K562 (cell line): ENCODE results near the gene OR2W1. TPM values are rescaled to one million over a fixed set of nuclear protein-coding genes. Genes with fewer than 3 reads are reported as not detected.

Experiments
- AFF1 ChIP-seq, 2 experiments: fragments of 450-650 bp; IDR thresholded peaks; 2 replicates each; pipeline ENCODE4 v1.6.1; 2018; ENCODE audit warnings: mild to moderate bottlenecking in 2 of 2, low read depth in 1 of 2; ENCODE audit not compliant: partially characterized antibody in 2 of 2
- EP300 ChIP-seq: IDR thresholded peaks from 2 replicates; pipeline ENCODE4 v1.6.1; 2012; ENCODE audit warnings: low read length, improper control_type of control experiment
- FOXK2 ChIP-seq, 2 experiments: fragments of 450-650 bp; IDR thresholded peaks in 1 of 2; conservative IDR thresholded peaks in 1 of 2; 2 replicates each; pipeline ENCODE4 v1.6.1; 2016; ENCODE audit warnings: low read depth in 2 of 2, mild to moderate bottlenecking in 1 of 2
- GTF2E2 ChIP-seq: fragments of 200-800 bp; sonication (Bioruptor generic); IDR thresholded peaks from 2 replicates; pipeline ENCODE4 v1.6.1; 2016; ENCODE audit warnings: missing genetic modification characterization, missing compliant biosample characterization
- HDAC8 ChIP-seq: fragments of 450-650 bp; IDR thresholded peaks from 2 replicates; pipeline ENCODE4 v1.6.1; 2016; ENCODE audit warnings: mild to moderate bottlenecking, missing genetic modification characterization, moderate library complexity, missing compliant biosample characterization
- HEY1 ChIP-seq: fragments of 250-450 bp; sonication (Bioruptor Pico); IDR thresholded peaks from 2 replicates; pipeline ENCODE4 v1.5.0; 2020; ENCODE audit warnings: mild to moderate bottlenecking, moderate library complexity, borderline replicate concordance
- KDM1A ChIP-seq, 2 experiments: fragments of 450-650 bp; IDR thresholded peaks; 2 replicates each; pipeline ENCODE4 v1.6.1; 2016; ENCODE audit warnings: mild to moderate bottlenecking in 2 of 2
- MAFG ChIP-seq: fragments of 450-650 bp; conservative IDR thresholded peaks from 2 replicates; pipeline ENCODE4 v1.6.1; 2016; ENCODE audit warnings: missing genetic modification characterization, missing compliant biosample characterization
- MECOM ChIP-seq: fragments of 250-450 bp; sonication (Bioruptor Pico); IDR thresholded peaks from 2 replicates; pipeline ENCODE4 v1.8.0; 2022; ENCODE audit warnings: inconsistent platforms
- MTF1 ChIP-seq: fragments of 250-450 bp; sonication (Bioruptor Pico); IDR thresholded peaks from 2 replicates; pipeline ENCODE4 v1.9.0; 2021; ENCODE audit warnings: moderate library complexity, mild to moderate bottlenecking, inconsistent platforms, borderline replicate concordance
- NKRF ChIP-seq: fragments of 450-650 bp; IDR thresholded peaks from 2 replicates; pipeline ENCODE4 v1.6.1; 2016; ENCODE audit warnings: borderline replicate concordance
- PHF21A ChIP-seq: fragments of 450-650 bp; IDR thresholded peaks from 2 replicates; pipeline ENCODE4 v1.6.1; 2017; ENCODE audit warnings: low read depth, borderline replicate concordance
- SREBF1 ChIP-seq: fragments of 150-350 bp; IDR thresholded peaks from 2 replicates; pipeline ENCODE4 v1.6.1; 2014; ENCODE audit warnings: antibody characterized with exemption, low read depth, low read length, borderline replicate concordance
- UBTF ChIP-seq, 2 experiments: IDR thresholded peaks; 2 replicates each; pipeline ENCODE4 v1.6.1; 2012; ENCODE audit warnings: improper control_type of control experiment in 2 of 2, low read depth in 2 of 2, low read length in 2 of 2, borderline replicate concordance in 1 of 2
- XRCC4 ChIP-seq: IDR thresholded peaks from one replicate; pipeline ENCODE4 v1.6.1; 2011; ENCODE audit not compliant: insufficient read depth, insufficient read length; ENCODE audit errors: extremely low read depth
- ZFX ChIP-seq: sonication (generic); formaldehyde crosslinking; IDR thresholded peaks from 2 replicates; pipeline ENCODE4 v1.8.0; 2022; ENCODE audit warnings: mild to moderate bottlenecking, missing genetic modification reagents, moderate library complexity
- polyA plus RNA-seq, 8 experiments: library from polyadenylated mRNA; depleted of rRNA in 4 of 8; stranded (reverse) in 5 of 8; unstranded in 3 of 8; fragments of >200 nt; fragmentation: Nextera tagmentation in 2 of 8; fragmentation: Illumina TruSeq in 1 of 8; extraction: Ambion mirVana in 2 of 8; extraction: Trizol in 1 of 8; gene quantifications; 2 replicates each; pipeline versions ENCODE4 v1.2.1 to v1.2.3, GENCODE V29; 2011 to 2014; ENCODE audit warnings: inconsistent platforms in 1 of 8, missing spikeins in 1 of 8
- total RNA-seq, 7 experiments: library from RNA; depleted of rRNA in 6 of 7; stranded (reverse); fragments of >200 nt in 6 of 7; fragmentation: Illumina TruSeq in 2 of 7; extraction: Trizol in 2 of 7; gene quantifications; 2 replicates each; pipeline versions ENCODE4 v1.2.1 to v1.2.3, GENCODE V29; 2011 to 2021; ENCODE audit warnings: low replicate concordance in 1 of 7

The OR2W1 gene
- total and polyA plus RNA-seq, 9 of the 15 experiments (the other 6 are each of a cell fraction or from before 2014, with no cell fraction given), result not detected

GRCh38 chr6:29005183-29005885 lies 39.6 kb downstream of the OR2W1 start, which contains the start of gene ZNF311 (continued):
- no peak for TF ChIP-seq HEY1 (CRISPR knock-in tag)
- TF ChIP-seq MECOM (CRISPR knock-in tag), result no peak
- peak; percentile 87 to 89 for TF ChIP-seq KDM1A (IDR thresholded peaks at IDR 0.05)
- TF ChIP-seq AFF1 (IDR thresholded peaks at IDR 0.05; ENCODE audit: low read depth in 1 of 2, partially characterized antibody in 2 of 2), result peak in 1 of 2 experiments; percentile 80
- TF ChIP-seq MAFG (tag), result peak; percentile 43; the same call in 1 of the 2 replicates
- TF ChIP-seq SREBF1, result no peak
- TF ChIP-seq HDAC8 (tag), result peak; percentile 70; the same call in 1 of the 2 replicates
- peak; percentile 71; the same call in 1 of the 2 replicates for TF ChIP-seq NKRF
- TF ChIP-seq PHF21A, result peak; percentile 95
- TF ChIP-seq MTF1 (CRISPR knock-in tag), result 0 out of 2 replicates have a peak, but pooled peaks have one; percentile 69
- TF ChIP-seq UBTF (IDR thresholded peaks at IDR 0.05; ENCODE audit: borderline replicate concordance in 1 of 2, low read depth in 2 of 2, low read length in 2 of 2), result 0 out of 4 replicates have a peak, but pooled peaks of 1 of the 2 experiments have one; percentile 19
- peak; percentile 80 to 81 for TF ChIP-seq FOXK2 (conservative IDR thresholded peaks at IDR 0.05 in 1 of 2, IDR thresholded peaks at IDR 0.05 in 1 of 2; ENCODE audit: low read depth in 2 of 2)
- TF ChIP-seq GTF2E2 (tag), result peak; percentile 44; the same call in 1 of the 2 replicates
- peak; percentile 53; the same call in 1 of the 2 replicates for TF ChIP-seq ZFX (CRISPR knock-in tag)
- no peak for TF ChIP-seq XRCC4
- TF ChIP-seq EP300, result peak; percentile 30; the same call in 1 of the 2 replicates
